ENCODE data around the gene TECTA.
"Not testable (repeated sequence)": the region's sequence is repeated elsewhere in the genome, so short reads cannot be mapped to it uniquely, and the experiment has no call there.

Gene TECTA

DNA sequence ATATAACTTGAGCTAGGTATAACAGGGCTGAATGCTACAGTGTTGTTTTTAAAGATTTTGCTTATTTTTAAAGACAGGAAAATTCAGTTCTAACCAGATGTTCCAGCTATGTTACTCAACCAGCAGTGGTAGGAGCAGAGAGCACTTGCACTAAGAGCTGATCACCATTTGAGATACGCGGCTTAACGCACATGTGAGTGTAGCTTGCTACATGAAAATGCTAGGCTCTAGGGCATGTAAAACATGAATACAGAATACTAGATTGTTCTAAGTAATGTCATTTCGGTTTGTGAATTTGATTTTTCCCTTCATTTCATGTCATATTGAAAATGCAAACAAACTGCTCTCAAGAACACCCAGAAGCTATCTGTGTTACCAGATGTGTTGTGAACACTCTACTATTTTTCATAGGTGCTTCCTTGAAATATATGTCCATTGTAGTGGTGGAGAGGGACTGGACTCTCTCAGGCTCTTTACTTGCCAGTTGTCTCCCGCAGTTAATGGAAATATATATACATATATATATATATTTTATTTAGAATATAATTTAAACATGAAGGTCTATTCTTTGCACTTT lies 10.8 kb upstream of the TECTA start:
- DNase-seq (ENCODE audit: low spot score) = no peak

DNA sequence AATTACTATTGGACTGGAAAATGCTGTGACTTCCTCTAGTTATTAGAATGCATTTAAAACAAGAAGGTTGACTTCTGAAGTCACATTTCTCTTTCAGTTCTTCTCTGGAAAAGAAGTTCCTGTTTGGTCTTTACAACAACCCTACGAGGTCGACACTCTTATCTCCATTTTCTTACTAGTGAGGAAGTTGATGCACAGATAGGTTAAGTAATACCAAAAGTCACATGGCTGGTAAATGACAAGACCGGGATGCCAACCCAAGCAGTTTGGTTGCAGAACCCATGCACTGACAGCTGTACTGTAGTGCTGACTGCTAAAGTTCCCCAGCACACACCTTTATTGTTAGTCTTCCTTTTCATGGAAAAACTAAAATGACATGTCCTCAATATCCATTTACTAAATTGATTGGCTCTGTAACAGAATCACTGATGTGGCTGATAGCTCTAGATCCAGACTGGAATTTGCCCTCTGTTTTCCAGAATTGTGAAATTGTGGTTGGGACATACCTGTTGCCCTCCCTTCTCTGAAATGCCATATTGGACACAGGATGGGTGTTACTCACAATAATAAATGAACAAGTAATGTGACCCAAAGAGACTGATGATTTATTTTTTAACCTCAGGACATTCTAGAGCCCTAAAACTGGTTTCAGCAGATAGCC lies 9.4 kb upstream of the TECTA start:
- DNase-seq (ENCODE audit: low spot score) = no peak

DNA sequence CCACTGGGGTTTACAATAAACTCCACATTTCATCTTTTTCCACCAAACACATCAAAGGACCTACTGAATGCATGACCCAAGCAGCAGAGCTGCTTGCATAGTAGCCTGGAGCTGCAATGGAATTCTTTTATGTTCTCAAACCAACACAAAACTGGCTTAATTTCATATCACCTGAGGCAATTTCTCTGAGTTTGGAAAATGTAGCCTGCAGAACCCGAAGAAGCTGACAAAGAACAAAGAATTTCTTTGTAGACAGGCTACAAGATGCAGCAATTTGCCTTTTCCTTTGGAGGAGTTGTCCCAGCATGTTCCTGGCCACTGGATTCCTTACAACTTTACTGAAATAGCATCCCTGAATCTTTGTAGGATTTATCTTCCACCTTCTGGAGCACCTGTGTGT lies 5.5 kb upstream of the TECTA start:
- no peak for DNase-seq (ENCODE audit: low spot score)

DNA sequence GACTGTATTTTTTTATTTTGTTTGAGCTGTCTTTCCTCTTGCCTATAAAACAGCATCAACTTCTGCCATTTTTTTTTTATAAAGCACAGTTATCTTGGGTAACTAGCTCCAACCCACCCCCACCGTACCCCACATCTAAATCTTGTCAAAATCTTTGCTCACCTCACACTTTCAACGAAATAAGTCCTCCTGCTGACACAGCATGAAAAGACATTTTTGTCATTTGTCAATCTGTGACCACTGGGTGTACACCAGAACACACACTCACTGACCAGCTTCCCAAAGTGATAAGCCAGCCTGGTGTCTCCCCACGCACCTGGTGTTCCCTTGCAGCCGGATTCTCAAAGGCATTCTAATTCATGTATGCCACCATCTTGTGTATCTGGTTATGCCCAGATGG lies 1.7 kb upstream of the TECTA start:
- no peak for DNase-seq (ENCODE audit: low spot score)

DNA sequence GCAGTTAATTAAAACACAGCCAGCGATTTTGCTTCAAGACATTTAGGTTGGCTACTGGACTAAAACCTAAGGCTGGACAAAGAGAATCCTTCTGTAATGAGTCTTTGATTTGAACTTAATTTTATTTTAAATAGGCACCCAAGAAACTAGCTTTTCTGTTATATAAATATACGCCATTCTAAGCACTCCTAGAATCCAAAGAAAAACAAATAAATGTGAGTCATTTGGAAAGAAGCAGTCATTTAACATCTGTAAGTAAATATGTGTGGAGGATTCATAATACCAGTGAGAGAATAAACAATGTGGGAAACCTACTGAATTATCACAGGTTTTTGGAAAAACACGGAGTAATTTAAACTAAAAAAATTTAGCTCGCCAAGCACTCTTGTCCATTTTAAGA lies 1.2 kb upstream of the TECTA start:
- no peak for DNase-seq (ENCODE audit: low spot score)

DNA sequence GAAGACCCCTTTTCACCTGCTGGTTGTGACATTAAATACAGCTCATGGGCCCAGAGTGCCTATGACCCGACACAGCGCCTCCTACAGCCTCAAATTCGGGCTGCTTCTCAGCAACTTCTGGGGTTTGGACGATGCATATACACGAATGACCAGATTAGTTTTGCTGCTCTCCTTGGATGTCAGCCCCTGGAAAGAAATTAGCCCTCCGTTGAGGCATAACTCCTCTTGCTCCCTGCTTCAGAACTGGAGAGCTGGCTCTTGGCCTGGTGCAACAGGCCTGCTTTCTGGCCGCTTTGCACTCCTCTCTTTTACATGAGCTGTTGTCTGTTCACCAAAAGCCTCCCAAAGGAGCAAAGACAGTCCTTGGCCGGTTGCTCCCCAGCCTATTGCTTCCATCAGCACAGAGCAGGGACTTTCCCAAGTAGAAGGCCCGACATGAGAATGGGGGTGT lies 3.3 kb downstream of the TECTA start:
- DNase-seq (ENCODE audit: low spot score) = no peak

DNA sequence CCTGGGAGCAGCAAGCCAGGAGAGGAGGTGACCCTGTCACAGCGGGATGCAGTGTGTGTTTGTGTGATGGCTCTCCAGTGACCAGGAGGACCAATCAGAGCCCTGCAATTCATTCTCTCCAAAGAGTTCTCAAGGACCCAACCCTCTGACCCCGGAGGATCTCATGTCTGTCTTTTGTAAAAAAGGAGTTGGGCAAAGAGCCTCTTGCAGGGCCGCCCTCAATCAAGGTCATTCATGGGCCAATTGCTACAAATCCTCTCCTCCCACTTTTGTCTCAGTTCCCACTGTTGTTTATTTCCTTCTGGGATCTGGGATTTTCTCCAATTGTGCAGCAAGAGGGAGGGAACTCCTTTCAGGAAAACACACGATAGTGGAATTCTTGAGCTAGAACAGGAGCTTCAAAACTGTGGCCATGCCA lies 4.0 kb downstream of the TECTA start:
- no peak for DNase-seq (ENCODE audit: low spot score)

DNA sequence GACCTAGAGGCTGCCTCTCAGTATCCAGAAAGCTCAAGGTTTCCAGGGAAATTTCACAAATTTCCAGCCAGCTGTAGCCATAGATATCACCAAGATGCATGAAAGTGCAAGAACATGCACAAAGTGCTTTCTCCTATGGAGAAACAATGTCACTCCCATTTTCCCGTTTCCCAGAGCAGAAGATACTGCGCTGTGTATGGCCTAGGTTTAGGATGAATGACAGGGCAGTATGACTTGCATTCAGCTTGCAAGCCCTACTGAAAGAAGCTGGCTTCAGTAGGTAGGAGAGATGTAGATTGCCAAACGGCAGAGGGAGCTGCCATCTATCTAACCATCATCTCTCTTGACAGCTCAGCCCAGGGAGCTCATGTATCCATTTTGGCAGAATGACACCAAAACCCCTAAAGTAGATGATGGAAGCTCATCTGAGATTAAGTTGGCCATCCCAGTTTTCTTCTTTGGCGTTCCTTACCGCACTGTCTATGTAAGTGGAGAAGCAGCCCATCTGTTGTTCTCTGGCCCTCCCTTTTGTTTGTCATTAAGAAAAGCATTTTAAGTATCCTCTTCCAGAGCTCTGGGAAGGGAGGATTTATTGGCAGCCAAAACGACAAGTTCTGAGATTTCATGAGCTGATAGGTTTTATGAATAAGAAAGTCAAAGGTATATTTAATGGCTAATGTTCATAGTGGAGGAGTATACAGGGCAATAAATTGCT lies 4.6 kb downstream of the TECTA start:
- DNase-seq (ENCODE audit: low spot score) = no peak

DNA sequence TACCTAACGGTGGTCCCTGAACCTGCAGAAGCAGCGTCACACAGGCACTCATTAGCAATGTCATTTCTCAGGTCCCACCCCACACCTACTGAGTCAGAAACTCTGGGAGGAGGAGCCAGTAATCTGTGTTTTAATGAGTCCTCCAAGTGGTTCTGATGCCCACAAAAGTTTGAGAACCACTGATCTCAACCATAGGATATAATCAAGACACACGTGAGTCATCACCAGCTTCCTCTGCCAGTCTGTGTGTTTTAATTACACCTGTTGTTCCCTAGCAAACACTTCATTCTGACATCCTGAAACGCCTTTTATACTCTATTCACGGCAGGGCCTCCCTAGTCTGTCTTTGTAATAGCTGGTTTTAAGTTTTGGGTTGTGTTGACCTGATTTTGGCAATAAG lies 5.8 kb downstream of the TECTA start:
- no peak for DNase-seq (ENCODE audit: low spot score)

DNA sequence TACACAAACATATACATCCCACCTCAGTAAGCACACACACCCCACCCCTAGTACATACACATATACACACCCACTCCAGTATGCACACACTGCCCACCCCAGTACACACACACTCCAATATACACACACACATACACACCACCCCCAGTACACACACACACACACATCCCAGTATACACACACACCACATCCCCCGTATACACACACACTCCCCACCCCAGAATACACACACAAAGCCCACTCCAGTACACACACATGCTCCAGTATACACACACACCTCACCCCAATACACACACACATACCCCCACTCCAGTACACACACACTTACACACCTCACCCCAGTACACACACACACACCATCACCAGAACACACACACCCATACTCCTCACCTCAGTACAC lies 7.4 kb downstream of the TECTA start:
- no peak for DNase-seq (ENCODE audit: low spot score)

DNA sequence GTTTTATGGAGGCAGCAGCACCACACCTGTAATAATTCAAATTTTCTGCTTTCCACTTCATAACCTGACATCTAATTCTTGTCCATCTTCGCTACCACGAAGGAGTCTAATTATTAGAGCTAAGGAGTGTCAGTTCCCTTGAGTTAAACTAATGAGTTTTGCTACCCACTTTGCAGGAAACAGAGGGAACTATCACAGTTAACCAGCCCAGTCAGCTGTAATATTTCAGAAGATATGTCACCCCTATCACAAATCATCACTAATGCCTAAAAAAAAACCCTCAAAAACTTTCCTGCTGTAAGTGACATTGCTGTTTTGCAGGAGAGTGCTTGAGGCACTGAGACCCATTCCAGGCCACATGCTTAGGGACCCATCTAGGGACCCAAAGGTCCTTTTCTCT lies 8.4 kb downstream of the TECTA start:
- no peak for DNase-seq (ENCODE audit: low spot score)

DNA sequence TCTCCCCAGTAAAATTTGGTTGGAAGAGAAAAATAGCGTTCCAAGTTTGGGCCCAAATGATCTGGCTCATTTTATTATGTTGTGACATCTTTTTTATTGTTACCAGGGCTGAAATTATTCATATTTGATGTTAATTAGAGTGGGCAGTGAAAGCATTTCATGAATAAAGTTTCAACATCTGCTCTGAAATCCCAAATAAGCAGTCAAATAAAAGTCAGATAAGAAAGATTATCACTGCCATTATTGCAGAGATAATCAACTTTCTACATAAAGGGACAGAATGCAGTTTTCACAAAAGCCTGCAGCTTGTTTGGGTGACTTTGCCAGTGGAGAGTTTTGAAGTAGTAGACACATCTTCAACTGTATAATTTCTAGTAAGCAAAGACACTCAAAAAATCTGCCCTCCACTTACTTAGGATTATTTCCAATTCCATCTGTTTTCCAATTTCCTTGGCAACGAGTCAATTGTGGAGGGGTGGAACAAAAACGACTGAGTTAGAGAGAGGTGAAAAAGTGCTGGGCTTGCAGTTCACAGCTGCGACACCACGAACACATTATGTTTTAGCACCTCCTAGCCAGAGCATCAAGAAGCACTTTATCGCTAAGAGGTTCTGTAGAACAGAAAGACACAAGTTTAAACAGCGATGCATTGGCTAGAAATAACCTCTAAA lies 9.0 kb downstream of the TECTA start:
- DNase-seq (ENCODE audit: low spot score) = no peak

DNA sequence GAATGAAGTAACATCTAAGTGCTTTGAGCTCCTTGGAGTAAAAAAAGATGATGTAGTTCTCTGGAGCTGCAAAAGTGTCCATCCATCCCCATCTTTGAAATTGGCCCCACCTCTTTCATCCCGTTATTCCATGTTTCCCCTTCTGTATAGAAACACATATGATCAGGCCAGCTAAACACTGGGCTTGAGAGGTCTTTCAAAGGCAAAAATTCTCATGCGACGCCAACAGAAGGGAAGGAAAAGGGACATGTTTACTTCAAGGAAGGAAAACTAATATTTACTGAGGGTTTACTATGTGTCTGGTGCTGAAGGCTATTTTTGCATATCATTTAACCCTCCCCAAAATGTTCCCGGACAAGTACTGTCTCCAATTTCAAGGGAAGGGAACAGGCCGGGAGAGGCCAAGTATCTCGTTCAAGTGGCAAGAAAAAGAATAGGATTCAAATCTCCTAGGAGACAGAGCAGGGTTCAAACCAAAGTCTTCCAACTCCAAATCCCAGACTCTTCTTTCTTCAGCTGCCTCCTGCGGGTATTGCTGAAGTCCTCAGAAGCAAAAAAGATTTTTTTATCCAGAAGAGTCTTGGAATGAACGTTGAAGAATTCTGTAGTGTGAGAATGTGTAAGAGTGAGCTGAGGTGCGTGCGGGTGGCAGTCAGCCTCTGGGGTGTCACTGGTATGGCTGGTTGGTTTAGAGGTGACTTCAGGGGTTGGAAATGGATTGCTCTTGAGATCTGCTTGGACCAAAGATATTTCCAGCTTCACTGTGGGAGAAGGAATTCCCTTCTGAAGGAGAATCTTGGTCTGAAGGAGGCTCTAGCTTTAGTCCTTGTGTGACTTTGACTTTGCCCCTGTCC lies 10.1 kb downstream of the TECTA start:
- DNase-seq (ENCODE audit: low spot score) = no peak

DNA sequence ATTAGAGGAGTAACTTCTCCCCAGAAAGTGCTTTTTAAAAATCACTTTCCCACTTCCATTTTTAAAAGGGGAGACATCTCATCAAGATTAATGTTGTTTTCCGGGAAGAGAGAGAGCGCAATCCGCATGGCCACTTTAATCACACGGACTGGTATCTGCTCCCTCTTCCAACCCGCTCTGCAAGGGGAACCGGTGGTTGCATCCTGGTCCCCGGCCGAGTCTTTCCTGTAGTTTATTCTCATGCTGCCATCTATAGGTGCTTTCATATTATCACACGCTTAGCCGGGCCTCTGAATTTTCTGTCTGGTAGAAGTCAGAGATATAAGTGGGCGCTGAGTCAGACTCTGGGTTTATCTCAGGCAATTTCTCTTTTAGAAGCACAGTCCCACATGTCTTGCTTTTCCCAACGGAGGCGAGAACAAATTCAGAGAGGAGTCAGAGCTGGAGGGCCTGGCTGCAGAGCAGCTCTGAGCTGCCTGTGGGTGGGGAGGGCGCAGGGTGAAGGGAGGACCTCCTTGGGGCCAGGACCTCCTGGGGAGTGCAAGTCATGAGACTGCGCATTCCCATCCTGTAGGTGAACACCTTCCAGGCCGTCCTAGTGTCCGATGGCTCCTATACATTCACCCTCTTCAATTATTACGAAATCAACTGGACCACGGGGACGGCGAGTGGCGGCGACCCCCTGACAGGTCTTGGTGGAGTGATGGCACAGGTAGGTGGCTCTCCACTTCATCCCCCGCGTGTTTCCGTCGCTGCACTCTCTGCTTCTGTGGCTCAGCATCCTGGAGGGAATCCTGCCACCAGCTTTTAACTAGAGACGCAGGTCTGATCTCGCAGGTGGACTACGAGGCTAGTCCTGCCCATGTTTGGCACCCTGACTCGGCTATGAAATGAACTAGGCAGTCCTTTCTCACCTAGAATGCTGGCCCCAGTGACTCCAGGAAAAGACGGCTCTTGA lies 11.7 kb downstream of the TECTA start:
- peak; percentile 67 for DNase-seq (ENCODE audit: low spot score)

DNA sequence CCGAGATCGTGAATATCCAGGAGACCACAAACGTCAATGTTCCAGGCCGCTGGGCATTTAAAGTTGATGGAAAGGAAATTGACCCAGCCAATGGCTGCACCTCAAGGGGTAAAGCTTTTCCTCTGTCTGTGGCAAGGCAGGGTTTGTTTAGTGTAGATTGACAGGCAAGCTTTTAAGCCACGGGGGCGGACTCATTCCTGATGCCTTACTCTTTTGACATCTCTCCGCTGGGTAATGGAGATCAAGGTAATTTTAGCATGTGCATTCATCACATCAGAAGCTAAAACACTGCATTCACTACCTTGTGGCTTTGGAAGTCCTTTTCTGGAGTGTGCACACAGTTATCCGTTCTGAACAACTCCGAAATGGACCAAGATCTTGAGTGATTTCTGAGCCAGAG lies 12.6 kb downstream of the TECTA start:
- no peak for DNase-seq (ENCODE audit: low spot score)

DNA sequence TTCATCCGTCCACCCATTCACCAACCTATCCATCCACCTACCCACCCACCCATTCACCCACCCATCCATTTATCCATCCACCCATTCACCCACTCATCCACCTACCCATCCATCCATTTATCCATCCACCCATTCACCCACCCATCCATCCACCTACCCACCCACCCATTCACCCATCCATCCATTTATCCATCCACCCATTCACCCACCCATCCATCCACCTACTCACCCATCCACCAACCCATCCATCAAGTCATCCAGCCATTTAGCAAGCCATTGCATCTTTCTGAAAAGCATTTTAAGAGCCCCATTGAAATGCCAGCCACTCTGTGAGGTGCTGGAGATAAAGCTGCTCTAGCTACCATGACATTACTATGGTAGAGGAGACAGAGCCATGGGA lies 14.0 kb downstream of the TECTA start:
- not testable (repeated sequence) for DNase-seq (ENCODE audit: low spot score)

DNA sequence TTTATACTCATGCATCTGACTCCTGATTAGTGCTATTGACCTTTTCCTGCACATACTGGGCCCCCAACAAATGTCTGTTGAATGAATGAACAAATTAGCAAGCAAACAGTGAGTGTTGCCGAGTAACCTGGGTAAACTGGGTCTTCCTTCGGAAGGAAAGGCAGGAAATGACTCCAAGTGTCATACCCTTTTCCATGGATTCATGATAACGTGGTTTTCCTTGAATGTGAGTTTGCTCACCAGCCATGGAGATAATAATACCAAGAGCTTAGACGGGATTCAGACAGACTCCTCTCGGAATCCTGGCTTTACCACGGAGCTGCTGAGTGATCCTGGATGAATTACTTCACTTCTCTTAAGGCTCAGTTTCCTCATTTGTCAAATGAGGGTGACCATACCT lies 16.7 kb downstream of the TECTA start:
- peak; percentile 63 for DNase-seq (ENCODE audit: low spot score)

DNA sequence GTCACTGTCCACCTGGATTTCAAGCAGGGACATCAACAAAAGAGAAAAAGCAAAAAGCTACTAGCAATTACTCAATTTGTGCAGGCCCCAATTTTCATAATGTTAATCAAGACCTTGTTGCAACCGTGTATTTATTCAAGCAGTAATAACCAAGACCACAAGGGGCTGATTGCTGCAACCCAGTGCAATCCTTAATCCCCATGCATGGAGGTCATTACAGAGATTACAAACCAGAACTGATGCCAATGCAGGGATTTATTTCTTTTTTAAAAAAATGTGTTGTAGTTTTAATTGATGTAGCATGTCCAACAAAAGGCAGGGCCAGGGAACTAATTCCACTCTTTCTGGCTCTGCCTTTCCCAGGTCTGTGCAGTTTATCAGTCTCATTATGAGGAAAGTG lies 18.4 kb downstream of the TECTA start:
- no peak for DNase-seq (ENCODE audit: low spot score)

DNA sequence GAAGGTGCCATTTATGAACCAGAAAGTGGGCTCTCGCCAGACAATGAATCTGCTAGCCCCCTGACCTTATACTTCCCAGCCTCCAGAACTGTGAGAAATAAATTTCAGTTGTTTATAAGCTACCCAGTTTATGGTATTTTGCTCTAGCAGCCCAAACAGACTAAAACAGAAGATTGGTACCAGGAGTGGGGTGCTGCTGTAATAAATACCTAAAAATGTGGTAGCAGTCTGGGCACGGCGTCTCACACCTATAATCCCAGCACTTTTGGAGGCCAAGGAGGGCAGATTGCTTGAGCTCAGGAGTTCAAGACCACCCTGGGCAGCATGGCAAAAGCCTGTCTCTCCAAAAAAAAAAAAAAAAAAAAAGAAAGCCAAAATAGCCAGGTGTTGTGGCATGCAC lies 21.3 kb downstream of the TECTA start:
- DNase-seq (ENCODE audit: low spot score) = no peak

DNA sequence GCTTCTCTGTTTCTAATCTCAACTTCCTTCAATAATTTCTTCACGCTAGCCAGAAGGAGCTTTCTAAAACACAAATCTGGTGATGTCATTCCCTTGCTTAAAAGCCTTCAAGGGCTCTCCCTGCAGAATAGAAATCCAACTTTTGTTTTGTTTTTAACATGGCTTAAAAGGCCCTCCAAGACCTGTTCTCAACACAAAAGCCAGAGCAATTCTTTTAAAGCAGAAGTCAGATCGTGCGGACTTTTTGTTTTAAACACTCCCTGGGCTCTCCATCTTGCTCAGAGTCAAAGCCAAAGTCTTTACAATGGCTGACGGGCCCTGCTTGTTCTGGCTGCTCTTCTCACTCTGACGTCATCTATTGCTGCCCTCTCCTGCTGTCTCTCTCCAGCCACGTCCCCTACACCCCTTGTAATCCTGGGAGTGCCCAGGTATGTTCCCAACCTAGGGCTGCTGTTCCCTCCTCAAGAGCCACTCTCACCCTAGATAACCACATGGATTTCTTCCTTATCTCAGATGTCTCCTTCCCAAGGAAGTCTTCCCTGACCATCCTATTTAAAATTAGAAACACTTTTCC lies 22.5 kb downstream of the TECTA start:
- DNase-seq (ENCODE audit: low spot score) = no peak

DNA sequence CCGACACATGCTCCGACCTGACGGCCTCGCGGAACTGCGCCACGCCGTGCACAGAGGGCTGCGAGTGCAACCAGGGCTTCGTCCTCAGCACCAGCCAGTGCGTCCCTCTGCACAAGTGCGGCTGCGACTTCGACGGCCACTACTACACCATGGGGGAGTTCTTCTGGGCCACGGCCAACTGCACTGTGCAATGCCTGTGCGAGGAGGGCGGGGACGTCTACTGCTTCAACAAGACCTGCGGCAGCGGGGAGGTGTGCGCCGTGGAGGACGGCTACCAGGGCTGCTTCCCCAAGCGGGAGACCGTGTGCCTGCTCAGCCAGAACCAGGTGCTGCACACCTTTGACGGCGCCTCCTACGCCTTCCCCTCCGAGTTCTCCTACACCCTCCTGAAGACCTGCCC lies 26.8 kb downstream of the TECTA start:
- no peak for DNase-seq (ENCODE audit: low spot score)
